HepG2 (cell line): ENCODE data around the gene MYD88. TPM values are rescaled to one million over a fixed set of nuclear protein-coding genes. Genes with fewer than 3 reads are reported as not detected.

Source experiments
- CC2D1A ChIP-seq: sonication (generic); formaldehyde crosslinking; IDR thresholded peaks from 2 replicates; pipeline ENCODE4 v1.8.1; 2023; ENCODE audit warnings: mild to moderate bottlenecking, missing genetic modification reagents
- CEBPB ChIP-seq: IDR thresholded peaks from 2 replicates; pipeline ENCODE4 v1.6.1; 2011; ENCODE audit warnings: low read depth, low read length, improper control_type of control experiment, borderline replicate concordance
- KDM3A ChIP-seq: IDR thresholded peaks from 2 replicates; pipeline ENCODE4 v1.6.1; 2018; ENCODE audit warnings: low read depth, missing compliant biosample characterization
- KMT2A ChIP-seq: sonication (generic); formaldehyde crosslinking; IDR thresholded peaks from 2 replicates; pipeline ENCODE4 v1.4.0; 2020; ENCODE audit warnings: missing genetic modification reagents
- MTERF4 ChIP-seq: sonication (generic); formaldehyde crosslinking; IDR thresholded peaks from 2 replicates; pipeline ENCODE4 v1.8.0; 2023; ENCODE audit warnings: mild to moderate bottlenecking, missing genetic modification reagents
- PLSCR1 ChIP-seq: sonication (generic); formaldehyde crosslinking; IDR thresholded peaks from 2 replicates; pipeline ENCODE4 v1.5.0; 2020; ENCODE audit warnings: missing genetic modification reagents, mild to moderate bottlenecking, borderline replicate concordance
- PRDM15 ChIP-seq: sonication (generic); formaldehyde crosslinking; IDR thresholded peaks from 2 replicates; pipeline ENCODE4 v1.4.0; 2020; ENCODE audit warnings: missing genetic modification reagents
- SMAD1 ChIP-seq: sonication (generic); formaldehyde crosslinking; IDR thresholded peaks from 2 replicates; pipeline ENCODE4 v1.4.0; 2020; ENCODE audit warnings: missing genetic modification reagents, low read depth, mild to moderate bottlenecking, borderline replicate concordance
- TARDBP ChIP-seq: sonication (generic); formaldehyde crosslinking; IDR thresholded peaks from 2 replicates; pipeline ENCODE4 v1.8.0; 2022; ENCODE audit warnings: mild to moderate bottlenecking, missing genetic modification reagents
- THAP9 ChIP-seq: sonication (generic); formaldehyde crosslinking; IDR thresholded peaks from 2 replicates; pipeline ENCODE4; 2020; ENCODE audit warnings: missing genetic modification reagents, mild to moderate bottlenecking, borderline replicate concordance
- ZNF296 ChIP-seq: sonication (generic); formaldehyde crosslinking; conservative IDR thresholded peaks from 2 replicates; pipeline ENCODE4 v1.5.0; 2020; ENCODE audit warnings: mild to moderate bottlenecking, missing genetic modification reagents
- ZNF30 ChIP-seq: sonication (generic); formaldehyde crosslinking; IDR thresholded peaks from 2 replicates; pipeline ENCODE4 v1.5.0; 2020; ENCODE audit warnings: mild to moderate bottlenecking, missing genetic modification reagents
- ZNF33A ChIP-seq: sonication (generic); formaldehyde crosslinking; IDR thresholded peaks from 2 replicates; pipeline ENCODE4 v1.5.1; 2020; ENCODE audit warnings: missing genetic modification reagents, mild to moderate bottlenecking, moderate library complexity, borderline replicate concordance
- ZNF503 ChIP-seq: sonication (generic); formaldehyde crosslinking; IDR thresholded peaks from 2 replicates; pipeline ENCODE4 v1.4.0; 2020; ENCODE audit warnings: missing genetic modification reagents
- ZNF576 ChIP-seq: sonication (generic); formaldehyde crosslinking; IDR thresholded peaks from 2 replicates; pipeline ENCODE4 v1.4.0; 2020; ENCODE audit warnings: mild to moderate bottlenecking, missing genetic modification reagents
- polyA plus RNA-seq, 8 experiments: library from polyadenylated mRNA; depleted of rRNA in 3 of 8; stranded (reverse) in 7 of 8; unstranded in 1 of 8; fragments of >200 nt; fragmentation: Illumina TruSeq in 4 of 8; extraction: Trizol in 4 of 8; gene quantifications; 2 replicates each; pipeline versions ENCODE4 v1.2.1 to v1.2.3, GENCODE V29; 2011 to 2016; ENCODE audit warnings: low read depth in 4 of 8, missing spikeins in 1 of 8, mixed read lengths in 1 of 8; ENCODE audit not compliant: insufficient read depth in 1 of 8
- total RNA-seq, 5 experiments: library from RNA; depleted of rRNA; stranded (reverse); fragments of >200 nt; fragmentation: Illumina TruSeq; extraction: Trizol; gene quantifications; 2 replicates each; pipeline ENCODE4 v1.2.3, GENCODE V29; 2016; ENCODE audit warnings: low read depth in 1 of 5

MYD88 gene
- total and polyA plus RNA-seq, 2 of the 13 experiments (the other 11 are each of a cell fraction or from before 2014, with no cell fraction given): 7.6 to 32.7 TPM

- no peak; the same call in 1 of the 2 replicates for TF ChIP-seq TARDBP (CRISPR knock-in tag)
- TF ChIP-seq CC2D1A: 0 out of 2 replicates have a peak, but pooled peaks have one; percentile 65
- TF ChIP-seq ZNF296 (CRISPR knock-in tag): no peak
- TF ChIP-seq SMAD1 (CRISPR knock-in tag): 0 out of 2 replicates have a peak, but pooled peaks have one; percentile 34
- peak; percentile 21; the same call in 1 of the 2 replicates for TF ChIP-seq THAP9 (CRISPR knock-in tag)
- no peak for TF ChIP-seq ZNF33A (CRISPR knock-in tag)
- TF ChIP-seq KDM3A (CRISPR knock-in tag): peak; percentile 92; the same call in 1 of the 2 replicates
- no peak for TF ChIP-seq ZNF30
- peak; percentile 82; the same call in 1 of the 2 replicates for TF ChIP-seq MTERF4 (CRISPR knock-in tag)
- peak; percentile 76; the same call in 1 of the 2 replicates for TF ChIP-seq KMT2A
- TF ChIP-seq CEBPB: no peak
- TF ChIP-seq ZNF503: 0 out of 2 replicates have a peak, but pooled peaks have one; percentile 23
- TF ChIP-seq PRDM15 (CRISPR knock-in tag): no peak
- no peak for TF ChIP-seq ZNF576
- TF ChIP-seq PLSCR1 (CRISPR knock-in tag): no peak
Observed at GRCh38 chr3:38138349-38139190, at the start of gene MYD88 (continued).
